ENCODE data around the gene CARD11. TPM values are rescaled to one million over a fixed set of nuclear protein-coding genes. Genes with fewer than 3 reads are reported as not detected.

CARD11 gene
- total RNA-seq, 2 experiments from 2014 or later, result 118 to 122 TPM

DNA sequence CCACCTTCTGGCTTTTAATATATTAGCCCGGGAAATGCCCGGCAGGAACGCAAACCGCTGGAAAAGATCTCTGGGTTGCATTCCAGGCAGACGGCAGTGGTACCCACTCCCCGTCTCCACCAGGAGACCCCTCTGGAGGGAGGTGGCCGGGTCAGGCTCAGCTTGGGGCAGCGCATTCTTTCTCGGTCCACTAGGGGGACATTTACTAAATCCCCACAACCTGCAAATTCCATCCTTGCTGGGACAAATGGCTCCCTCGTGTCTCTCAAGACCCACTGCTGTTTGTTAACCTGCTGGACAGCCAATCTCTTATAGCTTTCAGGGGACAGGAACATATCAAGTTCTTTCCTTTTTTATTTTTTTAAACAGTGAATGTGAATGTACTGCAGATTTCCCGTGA, 45.8 kb upstream of the CARD11 start:
- H3K36me3 ChIP-seq (ENCODE audit: insufficient read depth, low read length), result no peaks in the 10 kb centered on the region
- H3K27ac Mint-ChIP-seq, result peak overlapping the region; percentile 97
- peak overlapping the region; percentile 39 for H3K4me3 Mint-ChIP-seq
- H3K4me3 ChIP-seq (ENCODE audit: low read length), result no peak overlapping the region
- TF ChIP-seq, protein P1, sequence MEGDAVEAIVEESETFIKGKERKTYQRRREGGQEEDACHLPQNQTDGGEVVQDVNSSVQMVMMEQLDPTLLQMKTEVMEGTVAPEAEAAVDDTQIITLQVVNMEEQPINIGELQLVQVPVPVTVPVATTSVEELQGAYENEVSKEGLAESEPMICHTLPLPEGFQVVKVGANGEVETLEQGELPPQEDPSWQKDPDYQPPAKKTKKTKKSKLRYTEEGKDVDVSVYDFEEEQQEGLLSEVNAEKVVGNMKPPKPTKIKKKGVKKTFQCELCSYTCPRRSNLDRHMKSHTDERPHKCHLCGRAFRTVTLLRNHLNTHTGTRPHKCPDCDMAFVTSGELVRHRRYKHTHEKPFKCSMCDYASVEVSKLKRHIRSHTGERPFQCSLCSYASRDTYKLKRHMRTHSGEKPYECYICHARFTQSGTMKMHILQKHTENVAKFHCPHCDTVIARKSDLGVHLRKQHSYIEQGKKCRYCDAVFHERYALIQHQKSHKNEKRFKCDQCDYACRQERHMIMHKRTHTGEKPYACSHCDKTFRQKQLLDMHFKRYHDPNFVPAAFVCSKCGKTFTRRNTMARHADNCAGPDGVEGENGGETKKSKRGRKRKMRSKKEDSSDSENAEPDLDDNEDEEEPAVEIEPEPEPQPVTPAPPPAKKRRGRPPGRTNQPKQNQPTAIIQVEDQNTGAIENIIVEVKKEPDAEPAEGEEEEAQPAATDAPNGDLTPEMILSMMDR (IDR thresholded peaks at IDR 0.05), result peak; percentile 61
- no peaks in the 10 kb centered on the region for H3K36me3 Mint-ChIP-seq (ENCODE audit: low read depth)
- ChIA-PET CTCF (interaction anchor here (1.0 to 2.8 kb wide), 2 partner anchors 24 to 66 kb away, joined by 3 to 14 read pairs; no protein-coding TSS in a partner anchor), POLR2A (interaction anchor here (0.6 to 2.2 kb wide), 5 partner anchors 13 to 189 kb away, joined by 3 to 8 read pairs (median 5); no protein-coding TSS in a partner anchor)
- ATAC-seq (ENCODE audit: poor library complexity) (no peak), DNase-seq (peak in 2 of 14 experiments; percentile 47 to 52)
- no peaks in the 10 kb centered on the region for H3K9me3 ChIP-seq (ENCODE audit: control insufficient read depth in 1 of 2, insufficient read depth in 1 of 2, low read length in 2 of 2)
- H3K27me3 Mint-ChIP-seq, result no peaks in the 10 kb centered on the region
- H3K4me1 ChIP-seq (ENCODE audit: insufficient read depth, low read length), result peaks cover 54% of the 10 kb centered on the region
- H3K27ac ChIP-seq (ENCODE audit: low read depth in 1 of 2, low read length in 2 of 2), result no peak overlapping the region
- H3K27me3 ChIP-seq (ENCODE audit: control insufficient read depth in 1 of 2, insufficient read depth in 2 of 2, low read length in 2 of 2), result no peaks in the 10 kb centered on the region
- intact Hi-C loops (cut with DNase I, micrococcal nuclease), result no loop called here
- no peaks in the 10 kb centered on the region for H3K9me3 Mint-ChIP-seq
- peaks cover 58% of the 10 kb centered on the region for H3K4me1 Mint-ChIP-seq (ENCODE audit: low read depth)

DNA sequence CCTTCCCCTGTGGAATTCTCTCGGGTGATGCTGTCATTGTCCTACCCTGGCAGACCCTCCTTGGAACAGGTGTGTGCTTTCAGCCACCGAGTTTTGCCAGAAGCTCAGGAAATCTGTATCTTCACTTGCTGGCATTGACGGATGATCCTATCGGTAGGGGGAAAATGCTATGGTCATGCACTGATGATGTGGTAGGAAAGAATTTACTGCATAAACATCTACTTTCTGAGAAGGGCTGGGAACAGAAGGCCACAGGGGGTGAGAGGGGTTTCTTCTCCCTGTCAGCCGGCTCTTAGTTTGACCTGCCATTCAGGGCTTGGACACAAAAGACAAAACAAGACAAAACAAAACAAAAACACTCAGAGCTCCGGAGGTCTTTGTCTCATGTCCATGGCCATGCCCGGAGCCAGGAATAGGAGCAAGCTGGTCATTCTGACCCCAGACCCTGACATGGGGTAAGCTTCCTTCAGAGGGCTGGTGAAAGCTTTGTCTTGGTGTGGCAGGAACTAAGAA, 43.6 kb upstream of the CARD11 start:
- Mint-ChIP-seq H3K27ac (no peak overlapping the region), H3K9me3 (no peaks in the 10 kb centered on the region), H3K4me1 (ENCODE audit: low read depth) (peaks cover 42% of the 10 kb centered on the region), H3K36me3 (ENCODE audit: low read depth) (no peaks in the 10 kb centered on the region), H3K27me3 (no peaks in the 10 kb centered on the region), H3K4me3 (no peak overlapping the region)
- intact Hi-C loops (cut with DNase I, micrococcal nuclease), result loop anchor here in 1 of 2 experiments (2.0 kb wide), 1 partner anchor 18 kb away; no protein-coding TSS in a partner anchor
- ChIA-PET POLR2A (no interaction called here), CTCF (no interaction called here)
- Histone ChIP-seq H3K27me3 (ENCODE audit: control insufficient read depth in 1 of 2, insufficient read depth in 2 of 2, low read length in 2 of 2) (no peaks in the 10 kb centered on the region), H3K27ac (ENCODE audit: low read depth in 1 of 2, low read length in 2 of 2) (no peak overlapping the region), H3K4me3 (ENCODE audit: low read length) (no peak overlapping the region), H3K4me1 (ENCODE audit: insufficient read depth, low read length) (peaks cover 33% of the 10 kb centered on the region), H3K36me3 (ENCODE audit: insufficient read depth, low read length) (no peaks in the 10 kb centered on the region), H3K9me3 (ENCODE audit: control insufficient read depth in 1 of 2, insufficient read depth in 1 of 2, low read length in 2 of 2) (no peaks in the 10 kb centered on the region)
- TF ChIP-seq, protein P1 (IDR thresholded peaks at IDR 0.05), result no peak
- no peak for DNase-seq
- ATAC-seq (ENCODE audit: poor library complexity), result no peak

DNA sequence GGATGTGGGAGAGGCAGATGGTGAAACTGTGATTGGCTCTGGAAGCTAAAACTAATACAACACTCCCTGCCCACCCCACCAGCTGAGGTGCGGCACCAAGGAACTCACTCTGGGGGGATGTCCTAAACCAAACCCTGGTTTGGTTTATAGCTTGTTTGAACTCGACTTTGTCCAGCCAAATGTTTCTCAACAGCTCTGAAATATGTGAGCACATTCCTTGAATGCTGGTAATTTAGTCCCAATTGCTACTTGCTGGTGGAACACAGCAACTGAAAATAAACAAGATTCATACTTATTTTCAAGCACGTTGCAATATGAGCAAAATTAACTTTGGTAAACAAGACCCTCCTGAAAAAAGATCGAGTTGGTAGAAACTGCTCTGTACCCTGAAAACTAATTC, 39.7 kb upstream of the CARD11 start:
- Histone ChIP-seq H3K4me3 (ENCODE audit: low read length) (no peak overlapping the region), H3K9me3 (ENCODE audit: control insufficient read depth in 1 of 2, insufficient read depth in 1 of 2, low read length in 2 of 2) (no peaks in the 10 kb centered on the region), H3K27me3 (ENCODE audit: control insufficient read depth in 1 of 2, insufficient read depth in 2 of 2, low read length in 2 of 2) (no peaks in the 10 kb centered on the region), H3K4me1 (ENCODE audit: insufficient read depth, low read length) (no peaks in the 10 kb centered on the region), H3K27ac (ENCODE audit: low read depth in 1 of 2, low read length in 2 of 2) (no peak overlapping the region), H3K36me3 (ENCODE audit: insufficient read depth, low read length) (no peaks in the 10 kb centered on the region)
- Mint-ChIP-seq H3K4me3 (no peak overlapping the region), H3K9me3 (no peaks in the 10 kb centered on the region), H3K27me3 (no peaks in the 10 kb centered on the region), H3K4me1 (ENCODE audit: low read depth) (peaks cover 13% of the 10 kb centered on the region), H3K36me3 (ENCODE audit: low read depth) (no peaks in the 10 kb centered on the region), H3K27ac (no peak overlapping the region)
- intact Hi-C loops (cut with DNase I, micrococcal nuclease), result no loop called here
- TF ChIP-seq, protein P1 (IDR thresholded peaks at IDR 0.05), result no peak
- POLR2A ChIA-PET, result interaction anchor here (1.0 kb wide), 1 partner anchor 9 kb away, joined by 3 read pairs; no protein-coding TSS in a partner anchor
- no peak for ATAC-seq (ENCODE audit: poor library complexity)
- CTCF ChIA-PET, result interaction anchor here (1.2 kb wide), 1 partner anchor 9 kb away, joined by 3 read pairs; no protein-coding TSS in a partner anchor
- DNase-seq, result no peak

Measured in CD4-positive, alpha-beta T cell (primary cell).